Activated T-helper 1 cell treated with anti-CD3 and anti-CD28 coated beads, Interleukin-12 subunit alpha, Interleukin-12 subunit beta, Interleukin-2, Interleukin-4 antibody, amounts not matched to agents 30 ng/mL and 10 ng/mL and 1 ng/mL, durations not matched to agents 14 hours and 24 hours and 36 hours (primary cell): Measurements from ENCODE around the gene UPK3A. TPM values are rescaled to one million over a fixed set of nuclear protein-coding genes. Genes with fewer than 3 reads are reported as not detected.
A peak's percentile ranks its signal among the peaks of the same experiment; 100 is the strongest.

ENCODE experiments used
- DNase-seq: peaks from one replicate; pipeline ENCODE4 v3.0.0; 2021; ENCODE audit warnings: low spot score
- H3K27ac Mint-ChIP-seq: one replicate; pipeline ENCODE4 v1.8.0; 2021; ENCODE audit warnings: mild to moderate bottlenecking, mixed read lengths
- H3K27me3 Mint-ChIP-seq: one replicate; pipeline ENCODE4 v1.8.0; 2022; ENCODE audit warnings: mild to moderate bottlenecking, moderate library complexity, mixed read lengths; ENCODE audit not compliant: insufficient read depth
- H3K36me3 Mint-ChIP-seq: one replicate; pipeline ENCODE4 v1.8.0; 2021; ENCODE audit warnings: low read depth, mixed read lengths
- H3K4me1 Mint-ChIP-seq: one replicate; pipeline ENCODE4 v1.8.0; 2021; ENCODE audit warnings: low read depth, mixed read lengths
- H3K4me3 Mint-ChIP-seq: one replicate; pipeline ENCODE4 v1.8.0; 2021; ENCODE audit warnings: mild to moderate bottlenecking, moderate library complexity, mixed read lengths
- H3K9me3 Mint-ChIP-seq: one replicate; pipeline ENCODE4 v1.8.0; 2021; ENCODE audit warnings: mixed read lengths
- intact Hi-C: fragments of 100-400 bp; cut with micrococcal nuclease; formaldehyde crosslinking; loops from one replicate; pipeline ENCODE4 v1.15.1; 2024
- total RNA-seq: library from RNA; stranded (reverse); gene quantifications from 2 replicates; pipeline ENCODE4 v1.2.3, GENCODE V29; 2022

UPK3A gene
- total RNA-seq, 1 donor from 2014 or later, result not detected

DNA sequence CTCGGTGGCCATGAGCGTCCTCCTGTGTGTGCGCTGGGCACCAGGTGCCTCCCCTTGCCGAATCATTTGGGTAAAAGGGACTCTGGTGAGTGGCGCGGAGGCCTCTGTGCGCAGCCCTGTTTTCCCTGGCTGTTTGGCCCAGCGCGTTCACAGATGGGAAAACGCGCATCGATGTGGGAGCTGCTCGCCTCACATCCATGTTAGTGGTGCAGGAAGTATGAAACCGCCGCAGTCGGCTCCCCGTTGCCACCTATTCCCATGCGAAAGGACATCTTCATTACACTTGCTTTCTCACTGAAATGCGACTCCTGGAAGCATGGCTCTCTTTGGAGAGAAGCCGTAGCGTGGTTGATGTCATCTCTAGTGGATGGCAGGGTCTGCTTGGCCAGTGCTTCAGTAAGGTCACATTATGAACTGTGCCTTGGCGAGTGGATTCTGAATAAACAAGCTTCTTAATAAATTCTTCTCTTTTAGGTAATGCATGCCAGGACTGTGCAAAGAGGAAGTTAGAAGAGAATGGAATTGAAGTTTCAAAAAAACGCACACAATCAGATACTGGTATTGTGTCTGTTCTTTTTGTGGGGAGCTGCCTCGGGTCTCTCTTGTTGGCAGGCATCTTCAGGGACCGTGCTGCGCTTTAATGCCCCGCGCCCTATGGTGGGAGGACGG, 51.2 kb downstream of the UPK3A start:
- H3K27me3 Mint-ChIP-seq, result no peaks in the 10 kb centered on the region
- intact Hi-C loops, result no loop called here
- H3K36me3 Mint-ChIP-seq, result peaks cover 53% of the 10 kb centered on the region
- no peak overlapping the region for H3K27ac Mint-ChIP-seq
- no peaks in the 10 kb centered on the region for H3K9me3 Mint-ChIP-seq
- peaks cover 14% of the 10 kb centered on the region for H3K4me1 Mint-ChIP-seq
- no peak for DNase-seq
- no peak overlapping the region for H3K4me3 Mint-ChIP-seq

DNA sequence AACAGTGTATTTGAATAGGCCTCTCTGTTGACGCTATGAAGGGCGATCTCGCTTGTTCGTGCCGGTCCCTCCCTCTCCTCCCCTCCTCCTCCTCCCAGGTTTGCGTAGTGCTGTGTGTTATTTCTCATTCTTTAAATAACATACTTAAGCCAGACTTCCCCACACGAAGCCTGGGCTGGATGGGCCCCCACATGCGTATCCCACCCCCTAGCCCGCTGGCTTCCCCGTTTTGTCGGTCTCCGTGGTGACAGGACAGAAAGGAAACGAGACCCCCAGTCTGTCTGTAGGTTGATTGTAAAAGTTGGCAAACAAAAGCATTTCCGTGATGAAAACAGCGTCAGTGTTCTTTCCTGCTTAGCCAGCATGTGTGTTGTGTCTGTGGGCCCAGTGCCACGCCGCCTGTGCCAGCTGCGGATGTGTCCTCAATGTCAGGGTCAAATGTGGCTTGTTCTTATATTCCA, 52.3 kb downstream of the UPK3A start:
- Mint-ChIP-seq H3K4me1 (peaks cover 24% of the 10 kb centered on the region), H3K4me3 (no peak overlapping the region), H3K27me3 (no peaks in the 10 kb centered on the region), H3K9me3 (no peaks in the 10 kb centered on the region), H3K27ac (no peak overlapping the region), H3K36me3 (peaks cover 56% of the 10 kb centered on the region)
- DNase-seq, result no peak
- intact Hi-C loops, result no loop called here

DNA sequence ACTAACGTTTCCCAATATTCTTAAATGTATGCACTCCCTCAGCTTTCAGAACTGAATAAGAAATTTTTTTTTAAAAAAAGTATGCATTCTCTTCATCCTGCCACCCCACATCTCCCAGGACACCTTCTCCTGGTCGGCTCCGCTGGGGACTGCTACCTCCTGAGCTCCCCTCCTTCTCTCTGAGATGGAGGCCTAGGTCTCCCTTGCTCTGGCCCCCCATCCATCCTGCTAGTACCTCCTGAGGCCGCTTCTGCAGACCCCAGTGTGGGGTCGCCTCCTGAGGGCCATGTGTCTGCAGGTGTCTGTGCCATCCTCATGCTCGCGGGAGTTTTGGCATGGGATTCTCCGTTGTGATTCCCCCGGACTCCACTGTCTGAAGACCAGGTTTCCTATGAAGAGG, 52.8 kb downstream of the UPK3A start:
- no peak overlapping the region for H3K27ac Mint-ChIP-seq

DNA sequence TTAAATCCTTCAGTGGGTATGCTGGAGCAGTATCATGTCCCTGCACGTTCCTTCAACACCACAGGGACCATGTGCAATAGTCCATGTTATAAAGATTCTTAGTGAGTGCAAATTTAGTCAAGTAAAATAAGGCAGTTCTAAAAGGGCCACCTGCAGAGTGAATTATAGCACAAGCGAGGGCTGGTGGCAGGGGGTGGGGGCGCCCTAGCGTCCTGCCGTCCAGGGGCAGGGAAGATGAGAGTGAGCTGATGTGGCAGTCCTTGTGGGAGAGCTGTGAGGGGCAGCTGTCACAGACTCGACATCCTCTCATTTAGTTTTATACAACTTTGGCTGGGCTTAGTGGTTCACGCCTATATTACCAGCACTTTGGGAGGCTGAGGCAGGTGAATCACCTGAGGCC, 54.0 kb downstream of the UPK3A start:
- Mint-ChIP-seq H3K9me3 (no peaks in the 10 kb centered on the region), H3K4me1 (peaks cover 25% of the 10 kb centered on the region), H3K27ac (no peak overlapping the region), H3K4me3 (no peak overlapping the region), H3K36me3 (peaks cover 50% of the 10 kb centered on the region), H3K27me3 (no peaks in the 10 kb centered on the region)
- intact Hi-C loops, result no loop called here
- DNase-seq, result no peak

More for the DNA sequence above, 52.8 kb downstream of the UPK3A start:
- Mint-ChIP-seq H3K4me3 (no peak overlapping the region), H3K4me1 (peaks cover 25% of the 10 kb centered on the region), H3K36me3 (peaks cover 53% of the 10 kb centered on the region), H3K9me3 (no peaks in the 10 kb centered on the region), H3K27me3 (no peaks in the 10 kb centered on the region)
- DNase-seq, result no peak
- intact Hi-C loops, result no loop called here

DNA sequence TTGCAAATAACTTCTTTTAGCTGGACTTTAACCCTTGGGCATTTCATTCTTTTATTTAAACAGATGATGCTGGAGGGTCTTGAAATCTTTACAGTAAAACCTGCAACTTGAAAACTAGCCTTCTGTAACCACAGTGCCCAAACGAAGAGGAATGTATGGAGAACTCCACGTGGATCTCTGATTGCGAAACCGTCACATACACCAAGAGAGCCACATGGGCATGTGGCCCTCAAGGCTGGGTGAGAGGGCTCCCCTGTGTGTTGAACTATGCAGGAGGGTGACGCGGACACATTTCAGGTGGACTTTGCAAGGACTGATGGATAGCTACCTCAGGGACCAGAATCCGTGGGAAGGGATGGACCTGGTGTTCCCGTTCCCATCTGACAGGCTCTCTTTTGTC, 55.6 kb downstream of the UPK3A start:
- H3K9me3 Mint-ChIP-seq, result no peaks in the 10 kb centered on the region
- no peak for DNase-seq
- H3K36me3 Mint-ChIP-seq, result peaks cover 45% of the 10 kb centered on the region
- peaks cover 15% of the 10 kb centered on the region for H3K4me1 Mint-ChIP-seq
- H3K27ac Mint-ChIP-seq, result no peak overlapping the region
- H3K27me3 Mint-ChIP-seq, result no peaks in the 10 kb centered on the region
- H3K4me3 Mint-ChIP-seq, result no peak overlapping the region
- intact Hi-C loops, result no loop called here

DNA sequence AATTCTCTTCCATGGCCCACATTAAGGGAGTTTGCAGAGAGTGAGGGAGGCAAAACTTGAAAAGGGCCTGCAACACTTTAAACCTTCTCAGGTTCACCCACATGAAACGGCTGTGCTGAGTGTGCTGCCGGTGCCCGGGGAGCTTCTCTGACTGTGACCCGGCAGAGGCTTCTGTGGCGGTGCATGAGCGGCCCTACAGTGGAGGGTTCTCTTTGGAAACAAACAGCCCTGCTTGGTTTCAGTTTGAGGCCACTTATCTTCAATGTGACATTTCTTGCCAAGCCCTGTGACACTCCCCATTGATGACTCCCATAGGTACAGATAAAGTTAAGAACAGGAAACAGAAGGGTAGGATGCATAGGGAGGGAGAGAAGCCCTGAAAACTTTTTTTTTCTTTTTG, 56.7 kb downstream of the UPK3A start:
- peaks cover 37% of the 10 kb centered on the region for H3K36me3 Mint-ChIP-seq
- H3K27ac Mint-ChIP-seq, result peak overlapping the region; percentile 75
- H3K4me1 Mint-ChIP-seq, result peaks cover 15% of the 10 kb centered on the region
- intact Hi-C loops, result loop anchor here (1.0 kb wide), 1 partner anchor 23 kb away; no protein-coding TSS in a partner anchor
- no peaks in the 10 kb centered on the region for H3K27me3 Mint-ChIP-seq
- H3K4me3 Mint-ChIP-seq, result peak overlapping the region; percentile 52
- H3K9me3 Mint-ChIP-seq, result no peaks in the 10 kb centered on the region
- DNase-seq, result peak; percentile 38

DNA sequence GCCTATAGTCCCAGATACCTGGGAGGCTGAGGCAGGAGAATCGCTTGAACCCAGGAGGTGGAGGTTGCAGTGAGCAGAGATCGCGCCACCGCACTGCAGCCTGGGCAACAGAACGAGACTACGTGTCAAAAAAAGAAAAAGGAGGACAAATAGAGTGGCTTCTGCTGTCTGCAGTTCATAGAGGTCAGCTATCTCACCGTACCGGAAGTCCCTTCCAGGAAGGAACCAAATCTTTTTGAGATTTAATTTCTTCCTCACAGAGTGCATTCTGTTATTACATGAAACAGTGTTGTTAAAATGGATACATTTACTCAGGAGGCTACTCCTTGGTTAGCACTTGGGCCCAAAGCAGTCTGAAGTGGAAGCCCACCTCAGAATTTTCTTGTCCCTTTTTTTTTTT, 58.4 kb downstream of the UPK3A start:
- H3K4me1 Mint-ChIP-seq, result peaks cover 15% of the 10 kb centered on the region
- no peak overlapping the region for H3K27ac Mint-ChIP-seq
- no peak overlapping the region for H3K4me3 Mint-ChIP-seq
- intact Hi-C loops, result no loop called here
- H3K9me3 Mint-ChIP-seq, result no peaks in the 10 kb centered on the region
- peaks cover 23% of the 10 kb centered on the region for H3K36me3 Mint-ChIP-seq
- DNase-seq, result no peak
- H3K27me3 Mint-ChIP-seq, result no peaks in the 10 kb centered on the region

DNA sequence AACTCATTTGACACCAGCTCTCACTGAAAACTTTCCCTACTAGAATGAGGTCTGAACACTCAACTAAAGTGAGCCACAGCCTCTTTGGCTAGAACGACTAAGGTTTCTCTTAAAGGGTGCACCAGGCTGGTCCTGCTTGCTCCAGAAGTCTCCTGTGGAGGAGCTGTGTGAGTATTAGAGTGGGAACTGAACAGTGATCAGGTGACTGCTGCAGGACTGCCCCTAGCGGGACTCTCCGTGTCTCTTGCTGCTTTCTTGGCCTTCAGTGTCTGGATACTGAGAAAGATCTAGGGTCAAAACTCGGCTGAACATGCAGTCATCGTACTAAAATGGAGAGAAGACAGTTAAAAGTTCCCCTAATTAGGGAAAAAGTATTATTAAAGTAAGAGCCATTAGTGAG, 59.6 kb downstream of the UPK3A start:
- no peak for DNase-seq
- Mint-ChIP-seq H3K27ac (no peak overlapping the region), H3K27me3 (no peaks in the 10 kb centered on the region), H3K4me1 (peaks cover 15% of the 10 kb centered on the region), H3K4me3 (no peak overlapping the region), H3K9me3 (no peaks in the 10 kb centered on the region), H3K36me3 (peaks cover 21% of the 10 kb centered on the region)
- intact Hi-C loops, result no loop called here

Other genes with a start within 250 kb of the UPK3A start
- 156 and 164 TPM in 2 replicates for gene NUP50, start 121.0 kb upstream of the UPK3A start, total RNA-seq
- gene KIAA0930, start 44.1 kb upstream of the UPK3A start, total RNA-seq, result 45.5 and 48.7 TPM in 2 replicates
- gene FAM118A, start 25.0 kb downstream of the UPK3A start, total RNA-seq, result 30.7 and 38.6 TPM in 2 replicates
- gene SMC1B, start 128.7 kb downstream of the UPK3A start, total RNA-seq, result 0.44 and 0.83 TPM in 2 replicates
- gene RIBC2, start 128.7 kb downstream of the UPK3A start, total RNA-seq, result 10.6 and 12.6 TPM in 2 replicates
- gene FBLN1, start 217.9 kb downstream of the UPK3A start, total RNA-seq, result not detected in 2 replicates